ENCODE data around the gene PIGC.

DNA sequence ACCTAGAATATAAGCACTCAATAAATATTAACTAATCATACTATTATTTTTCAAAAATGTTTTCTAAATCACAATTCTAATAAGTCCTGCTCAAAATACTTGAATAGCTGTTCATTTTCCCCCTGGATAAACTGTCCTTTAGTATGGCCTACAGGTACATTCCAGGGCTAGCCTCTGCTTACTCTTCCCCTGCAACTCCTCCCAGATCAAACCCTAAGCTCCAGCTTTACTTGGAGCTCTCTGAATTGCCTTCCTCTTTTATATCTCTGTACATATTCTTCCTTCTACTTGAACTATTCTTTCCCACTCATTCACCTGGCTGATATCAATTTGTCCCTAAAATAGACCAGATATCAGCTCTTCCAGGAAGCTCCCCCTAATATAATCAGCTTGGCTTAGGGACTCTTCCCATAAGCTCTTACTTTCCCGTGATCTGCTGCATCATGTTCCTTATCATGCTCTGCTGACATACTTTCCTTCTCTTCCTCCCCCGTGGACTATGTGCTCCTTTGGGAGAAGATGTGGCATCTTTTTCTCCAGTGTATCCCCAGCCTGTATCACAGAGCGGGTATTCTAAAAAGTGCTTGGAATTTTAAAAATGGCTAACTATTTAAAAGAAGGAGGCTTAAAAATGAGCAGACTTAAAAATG, 43.1 kb upstream of the PIGC start:
- no peak for TF ChIP-seq POLR2A (IDR thresholded peaks at IDR 0.05)
- TF ChIP-seq, protein P1, sequence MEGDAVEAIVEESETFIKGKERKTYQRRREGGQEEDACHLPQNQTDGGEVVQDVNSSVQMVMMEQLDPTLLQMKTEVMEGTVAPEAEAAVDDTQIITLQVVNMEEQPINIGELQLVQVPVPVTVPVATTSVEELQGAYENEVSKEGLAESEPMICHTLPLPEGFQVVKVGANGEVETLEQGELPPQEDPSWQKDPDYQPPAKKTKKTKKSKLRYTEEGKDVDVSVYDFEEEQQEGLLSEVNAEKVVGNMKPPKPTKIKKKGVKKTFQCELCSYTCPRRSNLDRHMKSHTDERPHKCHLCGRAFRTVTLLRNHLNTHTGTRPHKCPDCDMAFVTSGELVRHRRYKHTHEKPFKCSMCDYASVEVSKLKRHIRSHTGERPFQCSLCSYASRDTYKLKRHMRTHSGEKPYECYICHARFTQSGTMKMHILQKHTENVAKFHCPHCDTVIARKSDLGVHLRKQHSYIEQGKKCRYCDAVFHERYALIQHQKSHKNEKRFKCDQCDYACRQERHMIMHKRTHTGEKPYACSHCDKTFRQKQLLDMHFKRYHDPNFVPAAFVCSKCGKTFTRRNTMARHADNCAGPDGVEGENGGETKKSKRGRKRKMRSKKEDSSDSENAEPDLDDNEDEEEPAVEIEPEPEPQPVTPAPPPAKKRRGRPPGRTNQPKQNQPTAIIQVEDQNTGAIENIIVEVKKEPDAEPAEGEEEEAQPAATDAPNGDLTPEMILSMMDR (IDR thresholded peaks at IDR 0.05) = no peak
